ENCODE results near the gene RAB22A.
"Not testable (repeated sequence)": the region's sequence is repeated elsewhere in the genome, so short reads cannot be mapped to it uniquely, and the experiment has no call there.

The RAB22A gene

GRCh38 chr20:58405504-58406291 lies 96.2 kb downstream of the RAB22A start:
- FAIRE-seq (no peak), DNase-seq (ENCODE audit: insufficient read length, low spot score) (no peak)
- TF ChIP-seq SPI1 (IDR thresholded peaks at IDR 0.05; ENCODE audit: low read depth, low read length) = no peak
- no peak for TF ChIP-seq TAF1 (IDR thresholded peaks at IDR 0.05; ENCODE audit: low read depth, low read length)
- no peak for TF ChIP-seq PAX5 (IDR thresholded peaks at IDR 0.05; ENCODE audit: insufficient read depth, low read length, severe bottlenecking)

- no peak for TF ChIP-seq TAF1 (IDR thresholded peaks at IDR 0.05; ENCODE audit: low read depth, low read length)
- TF ChIP-seq PAX5 (IDR thresholded peaks at IDR 0.05; ENCODE audit: insufficient read depth, low read length, severe bottlenecking) = no peak
- no peak for TF ChIP-seq SPI1 (IDR thresholded peaks at IDR 0.05; ENCODE audit: low read depth, low read length)
- no peak for TF ChIP-seq POLR2A (IDR thresholded peaks at IDR 0.05; ENCODE audit: low read depth, low read length)
- no peak for TF ChIP-seq POLR2AphosphoS5 (IDR thresholded peaks at IDR 0.05; ENCODE audit: low read depth, low read length)
- no peak for TF ChIP-seq POU2F2 (IDR thresholded peaks at IDR 0.05; ENCODE audit: low read depth, low read length)
- DNase-seq (ENCODE audit: insufficient read length, low spot score) = no peak
- FAIRE-seq = no peak
Observed at GRCh38 chr20:58406422-58407001, 97.0 kb downstream of the RAB22A start.

DNA sequence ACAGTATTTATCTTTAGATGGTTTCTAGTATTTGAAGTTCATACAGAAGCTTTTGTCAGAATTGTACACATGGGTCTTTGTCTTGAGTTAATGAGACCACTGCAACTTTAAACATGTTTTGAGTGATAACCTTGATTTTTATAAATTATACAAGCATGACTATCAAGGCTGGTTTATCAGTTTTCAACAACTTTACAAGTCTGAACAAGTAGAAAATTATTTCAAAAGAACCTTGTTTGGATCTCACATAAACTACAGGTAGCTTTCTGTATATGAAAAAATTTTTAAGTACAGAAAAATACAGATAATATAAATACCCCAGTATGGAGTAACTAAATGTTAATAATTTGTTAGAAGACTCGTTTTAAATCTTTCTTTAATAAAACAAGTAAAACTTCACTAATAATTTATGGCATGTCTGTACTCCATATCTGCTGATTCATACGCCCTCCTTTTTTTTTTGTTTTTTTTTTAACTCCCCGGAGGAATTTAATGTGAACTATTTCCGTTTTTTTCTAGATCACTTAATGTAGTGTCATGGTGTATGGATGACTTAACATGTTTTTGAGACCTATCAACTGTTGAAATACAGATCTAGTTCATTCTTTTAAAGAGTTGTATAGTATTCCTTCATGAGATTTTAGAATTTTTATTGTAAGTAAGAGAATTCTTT lies 97.8 kb downstream of the RAB22A start:
- no peak for TF ChIP-seq POLR2AphosphoS5 (IDR thresholded peaks at IDR 0.05; ENCODE audit: low read depth, low read length)
- no peak for TF ChIP-seq POU2F2 (IDR thresholded peaks at IDR 0.05; ENCODE audit: low read depth, low read length)
- TF ChIP-seq TAF1 (IDR thresholded peaks at IDR 0.05; ENCODE audit: low read depth, low read length) = no peak
- TF ChIP-seq POLR2A (IDR thresholded peaks at IDR 0.05; ENCODE audit: low read depth, low read length) = no peak
- TF ChIP-seq SPI1 (IDR thresholded peaks at IDR 0.05; ENCODE audit: low read depth, low read length) = no peak
- no peak for TF ChIP-seq PAX5 (IDR thresholded peaks at IDR 0.05; ENCODE audit: insufficient read depth, low read length, severe bottlenecking)
- no peak for FAIRE-seq
- DNase-seq (ENCODE audit: insufficient read length, low spot score) = no peak

DNA sequence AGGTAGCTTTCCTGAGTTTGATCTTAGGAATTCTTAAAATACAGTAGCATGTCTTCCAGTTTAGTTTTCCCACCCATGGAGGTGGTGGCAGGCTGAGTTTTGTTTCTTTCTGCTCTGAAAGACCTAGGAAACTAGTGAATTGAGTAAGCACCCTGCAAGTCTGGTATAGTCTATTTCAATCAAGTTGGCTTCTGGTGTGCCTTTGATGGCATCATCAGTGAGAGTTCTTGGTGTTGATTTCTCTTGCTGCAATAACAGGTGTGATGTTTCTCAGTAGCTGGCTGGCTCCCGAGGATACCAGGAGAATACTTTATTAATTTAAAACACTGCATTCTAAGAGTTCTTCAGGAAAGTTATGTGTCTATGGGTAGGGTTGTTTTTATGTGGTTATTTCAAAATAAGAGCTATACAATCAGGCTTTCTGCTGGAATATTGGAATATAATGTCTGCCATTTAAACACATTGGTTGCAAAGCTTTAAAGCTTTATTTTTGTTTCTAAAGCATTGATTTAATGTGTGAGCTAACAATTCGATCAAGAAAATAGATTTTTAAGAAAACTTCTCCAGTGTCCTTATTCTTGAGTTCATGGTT lies 98.5 kb downstream of the RAB22A start:
- TF ChIP-seq TAF1 (IDR thresholded peaks at IDR 0.05; ENCODE audit: low read depth, low read length) (no peak), POLR2A (IDR thresholded peaks at IDR 0.05; ENCODE audit: low read depth, low read length) (no peak), PAX5 (IDR thresholded peaks at IDR 0.05; ENCODE audit: insufficient read depth, low read length, severe bottlenecking) (no peak), POLR2AphosphoS5 (IDR thresholded peaks at IDR 0.05; ENCODE audit: low read depth, low read length) (no peak), SPI1 (IDR thresholded peaks at IDR 0.05; ENCODE audit: low read depth, low read length) (no peak), POU2F2 (IDR thresholded peaks at IDR 0.05; ENCODE audit: low read depth, low read length) (no peak)
- DNase-seq (ENCODE audit: insufficient read length, low spot score) = no peak
- no peak for FAIRE-seq

- FAIRE-seq = no peak
Observed at GRCh38 chr20:58408603-58409246, 99.2 kb downstream of the RAB22A start.

GRCh38 chr20:58414216-58414615 lies 104.7 kb downstream of the RAB22A start:
- FAIRE-seq; DNase-seq (ENCODE audit: insufficient read length, low spot score): not testable (repeated sequence)

More at GRCh38 chr20:58408603-58409246, 99.2 kb downstream of the RAB22A start:
- DNase-seq (ENCODE audit: insufficient read length, low spot score) = no peak
- TF ChIP-seq PAX5 (IDR thresholded peaks at IDR 0.05; ENCODE audit: insufficient read depth, low read length, severe bottlenecking) (no peak), TAF1 (IDR thresholded peaks at IDR 0.05; ENCODE audit: low read depth, low read length) (no peak), SPI1 (IDR thresholded peaks at IDR 0.05; ENCODE audit: low read depth, low read length) (peak; percentile 48), POLR2A (IDR thresholded peaks at IDR 0.05; ENCODE audit: low read depth, low read length) (no peak), POU2F2 (IDR thresholded peaks at IDR 0.05; ENCODE audit: low read depth, low read length) (no peak), POLR2AphosphoS5 (IDR thresholded peaks at IDR 0.05; ENCODE audit: low read depth, low read length) (no peak)

DNA sequence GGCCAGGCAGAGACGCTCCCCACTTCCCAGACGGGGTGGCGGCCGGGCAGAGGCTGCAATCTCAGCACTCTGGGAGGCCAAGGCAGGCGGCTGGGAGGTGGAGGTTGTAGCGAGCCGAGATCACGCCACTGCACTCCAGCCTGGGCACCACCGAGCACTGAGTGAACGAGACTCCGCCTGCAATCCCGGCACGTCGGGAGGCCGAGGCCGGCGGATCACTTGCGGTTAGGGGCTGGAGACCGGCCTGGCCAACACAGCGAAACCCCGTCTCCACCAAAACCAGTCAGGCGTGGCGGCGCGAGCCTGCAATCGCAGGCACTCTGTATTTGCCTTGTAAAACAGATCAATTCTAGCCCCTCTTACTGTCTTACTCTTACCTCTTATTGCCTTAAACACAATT lies 105.3 kb downstream of the RAB22A start:
- not testable (repeated sequence) for DNase-seq (ENCODE audit: insufficient read length, low spot score); FAIRE-seq

- no peak for DNase-seq (ENCODE audit: insufficient read length, low spot score)
- TF ChIP-seq POLR2AphosphoS5 (IDR thresholded peaks at IDR 0.05; ENCODE audit: low read depth, low read length) = no peak
- FAIRE-seq = no peak
Observed at GRCh38 chr20:58416057-58416456, 106.5 kb downstream of the RAB22A start.

GRCh38 chr20:58416835-58417234 lies 107.3 kb downstream of the RAB22A start:
- DNase-seq (ENCODE audit: insufficient read length, low spot score) (no peak), FAIRE-seq (no peak)
- TF ChIP-seq POLR2AphosphoS5 (IDR thresholded peaks at IDR 0.05; ENCODE audit: low read depth, low read length) (no peak), SPI1 (IDR thresholded peaks at IDR 0.05; ENCODE audit: low read depth, low read length) (peak; percentile 52; the same call in 1 of the 2 replicates)

Data from GM12891 (cell line).